IgD-negative memory B cell (primary cell): Measurements from ENCODE around the gene KLHL26. TPM values are rescaled to one million over a fixed set of nuclear protein-coding genes. Genes with fewer than 3 reads are reported as not detected.
"Not testable (repeated sequence)": the region's sequence is repeated elsewhere in the genome, so short reads cannot be mapped to it uniquely, and the experiment has no call there.

ENCODE experiments used
- H3K27ac Mint-ChIP-seq, 3 donors: one replicate each; pipeline ENCODE4 v1.8.0; 2020 to 2022; ENCODE audit warnings: mild to moderate bottlenecking in 3 of 3, mixed read lengths in 3 of 3, moderate library complexity in 1 of 3
- H3K27me3 Mint-ChIP-seq: one replicate; pipeline ENCODE4 v1.8.0; 2021; ENCODE audit warnings: mixed read lengths
- H3K36me3 Mint-ChIP-seq: one replicate; pipeline ENCODE4 v1.8.0; 2020; ENCODE audit warnings: mild to moderate bottlenecking, mixed read lengths
- H3K4me1 Mint-ChIP-seq, 3 donors: one replicate each; pipeline ENCODE4 v1.8.0; 2020 to 2022; ENCODE audit warnings: mixed read lengths in 3 of 3, mild to moderate bottlenecking in 1 of 3
- H3K4me3 Mint-ChIP-seq, 4 donors: one replicate each; pipeline ENCODE4 v1.8.0; 2020 to 2022; ENCODE audit warnings: mild to moderate bottlenecking in 4 of 4, mixed read lengths in 4 of 4, moderate library complexity in 3 of 4
- H3K9me3 Mint-ChIP-seq, 3 donors: one replicate each; pipeline ENCODE4 v1.8.0; 2020 to 2021; ENCODE audit warnings: mixed read lengths in 3 of 3, mild to moderate bottlenecking in 1 of 3
- polyA plus RNA-seq: library from polyadenylated mRNA; unstranded; fragments of 300-500 nt; fragmentation: Illumina TruSeq; gene quantifications from one replicate; pipeline ENCODE4 v1.2.3, GENCODE V29; 2021

Gene KLHL26
- polyA plus RNA-seq, result 3.2 TPM

- H3K4me3 Mint-ChIP-seq, result peak within 1 kb of the TSS; percentile 72 to 97 (median 88)
- H3K36me3 Mint-ChIP-seq, result no peaks in the 10 kb centered on the region
- no peaks in the 10 kb centered on the region for H3K27me3 Mint-ChIP-seq
- no peaks in the 10 kb centered on the region for H3K9me3 Mint-ChIP-seq
- H3K27ac Mint-ChIP-seq, result peak within 1 kb of the TSS in 2 of 3 donors; percentile 54 to 73
- peaks cover 0 to 17% (median 10%) of the 10 kb centered on the region in 3 donors for H3K4me1 Mint-ChIP-seq
Measured at GRCh38 chr19:18636969-18637629, at the start of gene KLHL26. KLHL26 (plus strand) TSS chr19:18637028; CDS start chr19:18637055, 27 bp downstream.

DNA sequence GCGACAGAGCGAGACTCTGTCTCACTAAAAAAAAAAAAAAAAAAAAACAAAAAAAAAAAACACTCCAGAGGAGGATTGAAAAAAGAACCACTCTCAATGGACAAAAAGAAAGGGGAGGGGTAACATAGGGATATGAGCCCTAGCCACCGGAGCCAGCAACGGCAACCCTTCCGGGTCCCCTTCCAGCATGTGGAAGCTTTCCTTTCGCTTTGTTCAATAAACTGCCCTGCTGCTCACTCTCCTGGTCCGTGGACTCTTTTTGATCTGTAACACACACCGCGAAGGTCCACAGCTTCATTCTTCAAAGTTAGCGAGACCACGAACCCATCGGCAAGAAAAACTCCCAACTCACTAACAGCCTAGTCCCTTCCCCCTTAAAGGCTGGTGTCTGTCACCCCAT lies 49.3 kb upstream of the KLHL26 start:
- H3K9me3 Mint-ChIP-seq, result no peaks in the 10 kb centered on the region
- H3K4me3 Mint-ChIP-seq, result peak overlapping the region; percentile 71 to 95 (median 83)
- no peaks in the 10 kb centered on the region for H3K27me3 Mint-ChIP-seq
- H3K27ac Mint-ChIP-seq, result peak overlapping the region in 2 of 3 donors; percentile 83 to 92
- H3K36me3 Mint-ChIP-seq, result no peaks in the 10 kb centered on the region
- H3K4me1 Mint-ChIP-seq, result peaks cover 21 to 33% (median 22%) of the 10 kb centered on the region in 3 donors

- peak overlapping the region; percentile 83 to 95 (median 88) for H3K4me3 Mint-ChIP-seq
- H3K4me1 Mint-ChIP-seq, result peaks cover 21 to 33% (median 22%) of the 10 kb centered on the region in 3 donors
- H3K9me3 Mint-ChIP-seq, result no peaks in the 10 kb centered on the region
- peak overlapping the region; percentile 76 to 92 (median 83) for H3K27ac Mint-ChIP-seq
- no peaks in the 10 kb centered on the region for H3K27me3 Mint-ChIP-seq
- no peaks in the 10 kb centered on the region for H3K36me3 Mint-ChIP-seq
Measured at GRCh38 chr19:18587962-18588610, 48.7 kb upstream of the KLHL26 start.

GRCh38 chr19:18588611-18589379 lies 48.0 kb upstream of the KLHL26 start, which contains the start of gene REX1BD:
REX1BD (plus strand) TSS chr19:18588798; CDS start chr19:18588802, 4 bp downstream.
- no peaks in the 10 kb centered on the region for H3K36me3 Mint-ChIP-seq
- no peaks in the 10 kb centered on the region for H3K9me3 Mint-ChIP-seq
- H3K27me3 Mint-ChIP-seq, result no peaks in the 10 kb centered on the region
- peak within 1 kb of the TSS; percentile 83 to 92 (median 91) for H3K27ac Mint-ChIP-seq
- H3K4me1 Mint-ChIP-seq, result peaks cover 21 to 36% (median 22%) of the 10 kb centered on the region in 3 donors
- H3K4me3 Mint-ChIP-seq, result peak within 1 kb of the TSS; percentile 83 to 95 (median 88)

- H3K36me3 Mint-ChIP-seq, result no peaks in the 10 kb centered on the region
- H3K4me1 Mint-ChIP-seq, result peaks cover 21 to 36% (median 25%) of the 10 kb centered on the region in 3 donors
- peak overlapping the region; percentile 83 to 92 (median 91) for H3K27ac Mint-ChIP-seq
- peak overlapping the region; percentile 83 to 95 (median 88) for H3K4me3 Mint-ChIP-seq
- H3K9me3 Mint-ChIP-seq, result no peaks in the 10 kb centered on the region
- no peaks in the 10 kb centered on the region for H3K27me3 Mint-ChIP-seq
Measured at GRCh38 chr19:18589380-18590272, 47.2 kb upstream of the KLHL26 start.

GRCh38 chr19:18590273-18591272 lies 46.3 kb upstream of the KLHL26 start:
- Mint-ChIP-seq H3K27me3 (peaks cover 3% of the 10 kb centered on the region), H3K27ac (peak overlapping the region in 2 of 3 donors; percentile 81 to 91), H3K4me3 (peak overlapping the region; percentile 83 to 95 (median 88)), H3K9me3 (no peaks in the 10 kb centered on the region), H3K4me1 (peaks cover 21 to 38% (median 30%) of the 10 kb centered on the region in 3 donors), H3K36me3 (no peaks in the 10 kb centered on the region)

DNA sequence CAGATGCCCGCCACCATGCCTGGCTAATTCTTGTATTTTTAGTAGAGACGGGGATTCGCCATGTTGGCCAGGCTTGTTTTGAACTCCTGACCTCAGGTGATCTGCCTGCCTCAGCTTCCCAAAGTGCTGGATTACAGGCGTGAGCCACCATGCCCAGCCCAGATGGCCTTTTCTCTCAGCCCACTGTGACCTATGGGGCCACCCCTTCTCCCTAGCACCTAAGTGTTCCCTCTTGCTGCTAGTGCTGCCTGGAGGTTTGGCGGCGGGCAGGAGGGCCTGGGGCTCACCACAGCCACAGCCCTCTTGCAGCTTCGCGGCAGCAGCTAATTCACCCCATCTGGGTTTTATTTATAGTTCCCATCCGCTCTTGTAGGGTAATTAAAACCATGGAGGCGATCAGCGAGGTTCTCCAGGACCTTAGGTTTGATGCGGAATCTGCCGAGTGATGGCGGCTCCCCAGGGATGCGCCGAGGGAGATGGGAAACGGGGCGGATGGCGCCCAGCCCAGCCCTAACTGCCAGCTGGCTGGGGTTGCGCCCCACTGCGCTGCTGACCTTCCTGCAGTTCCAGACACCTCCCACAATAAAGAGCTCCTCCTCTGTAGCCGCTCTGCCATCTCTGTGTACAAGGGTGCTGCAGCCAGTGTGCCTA lies 45.0 kb upstream of the KLHL26 start:
- Mint-ChIP-seq H3K4me1 (peaks cover 13 to 29% (median 28%) of the 10 kb centered on the region in 3 donors), H3K4me3 (peak overlapping the region in 3 of 4 donors; percentile 34 to 74 (median 34)), H3K27ac (peak overlapping the region in 1 of 3 donors; percentile 71)

GRCh38 chr19:18592732-18593131 lies 44.1 kb upstream of the KLHL26 start:
- peak overlapping the region in 2 of 4 donors; percentile 34 to 63 for H3K4me3 Mint-ChIP-seq
- H3K27me3 Mint-ChIP-seq, H3K36me3 Mint-ChIP-seq, H3K9me3 Mint-ChIP-seq: not testable (repeated sequence)
- H3K4me1 Mint-ChIP-seq, result peaks cover 11 to 28% (median 27%) of the 10 kb centered on the region in 3 donors
- peak overlapping the region in 2 of 3 donors; percentile 19 to 83 for H3K27ac Mint-ChIP-seq

More for the DNA sequence above, 45.0 kb upstream of the KLHL26 start:
- H3K9me3 Mint-ChIP-seq, result no peaks in the 10 kb centered on the region
- H3K27me3 Mint-ChIP-seq, result peaks cover 8% of the 10 kb centered on the region
- no peaks in the 10 kb centered on the region for H3K36me3 Mint-ChIP-seq

- Mint-ChIP-seq H3K4me1 (peaks cover 4 to 26% (median 21%) of the 10 kb centered on the region in 3 donors), H3K36me3 (no peaks in the 10 kb centered on the region), H3K27me3 (peaks cover 11% of the 10 kb centered on the region), H3K4me3 (peak overlapping the region in 3 of 4 donors; percentile 34 to 80 (median 38)), H3K27ac (peak overlapping the region in 2 of 3 donors; percentile 40 to 76), H3K9me3 (no peaks in the 10 kb centered on the region)
Measured at GRCh38 chr19:18593367-18594095, 43.3 kb upstream of the KLHL26 start.

DNA sequence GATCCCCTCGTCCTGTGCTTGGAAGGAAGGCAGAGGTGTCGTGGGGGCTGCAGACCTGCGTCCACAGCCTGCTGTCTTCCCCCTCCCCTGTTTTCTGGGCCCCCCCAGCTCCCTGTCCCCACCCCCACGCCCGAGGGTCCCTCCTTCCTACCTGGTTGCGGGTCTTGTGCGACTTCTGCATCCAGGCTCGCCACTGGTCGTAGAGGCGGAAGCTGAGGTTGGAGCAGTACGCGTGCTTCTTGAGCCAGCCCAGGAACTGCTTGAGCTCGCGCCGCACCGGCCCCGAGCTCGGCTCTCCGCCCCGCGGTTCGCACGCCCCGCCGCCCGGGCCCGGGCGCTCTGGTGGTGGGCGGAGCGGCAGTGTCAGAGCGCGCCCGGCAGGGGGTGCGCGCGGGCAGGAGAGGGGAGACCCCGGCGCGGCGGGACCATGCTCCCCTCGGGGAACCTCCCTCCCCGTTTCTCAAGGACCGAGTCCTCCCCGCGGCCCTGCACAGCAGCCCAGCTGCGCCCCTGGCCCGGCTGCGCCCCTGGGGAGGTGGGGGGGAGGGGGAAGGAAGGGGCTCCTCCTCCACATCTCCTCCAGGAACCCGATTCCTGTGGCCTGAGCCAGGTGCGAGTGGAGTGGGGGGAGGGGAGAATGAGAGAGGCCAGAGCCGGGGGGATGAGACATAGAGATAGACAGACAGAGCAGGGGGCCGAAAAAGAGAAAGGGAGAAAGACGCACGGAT lies 42.6 kb upstream of the KLHL26 start:
- H3K4me3 Mint-ChIP-seq, result peak overlapping the region; percentile 34 to 87 (median 74)
- no peaks in the 10 kb centered on the region for H3K9me3 Mint-ChIP-seq
- H3K27me3 Mint-ChIP-seq, result peaks cover 16% of the 10 kb centered on the region
- peaks cover 4 to 26% (median 21%) of the 10 kb centered on the region in 3 donors for H3K4me1 Mint-ChIP-seq
- no peak overlapping the region for H3K27ac Mint-ChIP-seq
- no peaks in the 10 kb centered on the region for H3K36me3 Mint-ChIP-seq

DNA sequence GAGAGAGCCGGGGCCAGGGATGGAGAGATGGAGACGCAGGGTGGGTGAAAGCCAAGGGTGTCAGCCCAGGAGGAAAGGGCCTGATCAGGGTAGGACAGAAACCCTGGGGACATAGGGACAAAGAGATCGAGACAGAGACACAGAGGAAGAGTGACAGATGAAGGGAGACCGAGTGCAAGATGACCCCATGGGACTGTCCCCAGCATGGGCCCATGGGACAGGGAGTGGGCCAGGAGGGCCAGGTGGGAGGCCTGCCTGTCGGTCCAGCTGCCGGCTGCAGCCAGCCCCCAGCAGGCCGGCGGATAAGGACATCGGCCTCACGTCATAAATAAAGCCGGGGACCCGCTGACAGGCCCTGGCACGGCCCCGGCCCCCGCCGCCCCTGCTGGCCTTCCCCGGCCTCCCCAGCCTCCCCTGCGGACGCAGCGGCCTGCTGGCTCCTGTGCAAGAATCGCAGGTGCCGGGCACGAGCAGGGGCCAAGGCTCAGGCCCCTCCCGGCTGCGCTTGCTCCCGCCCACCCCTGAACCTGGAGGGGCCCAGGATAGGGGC lies 41.9 kb upstream of the KLHL26 start:
- Mint-ChIP-seq H3K9me3 (no peaks in the 10 kb centered on the region), H3K36me3 (no peaks in the 10 kb centered on the region), H3K27me3 (peaks cover 18% of the 10 kb centered on the region), H3K4me1 (peaks cover under 1 to 23% (median 18%) of the 10 kb centered on the region in 3 donors), H3K27ac (peak overlapping the region in 1 of 3 donors; percentile 63), H3K4me3 (peak overlapping the region; percentile 66 to 87 (median 74))
